GM12874 (cell line): ENCODE data around the gene ARHGEF9.

Experiments
- TF ChIP-seq, protein P1 (sequence below): IDR thresholded peaks from 2 replicates; pipeline ENCODE4 v1.5.1; 2011; ENCODE audit warnings: low read depth, mild to moderate bottlenecking, control low read depth, low read length, moderate library complexity; ENCODE audit not compliant: insufficient read depth

Gene ARHGEF9

DNA sequence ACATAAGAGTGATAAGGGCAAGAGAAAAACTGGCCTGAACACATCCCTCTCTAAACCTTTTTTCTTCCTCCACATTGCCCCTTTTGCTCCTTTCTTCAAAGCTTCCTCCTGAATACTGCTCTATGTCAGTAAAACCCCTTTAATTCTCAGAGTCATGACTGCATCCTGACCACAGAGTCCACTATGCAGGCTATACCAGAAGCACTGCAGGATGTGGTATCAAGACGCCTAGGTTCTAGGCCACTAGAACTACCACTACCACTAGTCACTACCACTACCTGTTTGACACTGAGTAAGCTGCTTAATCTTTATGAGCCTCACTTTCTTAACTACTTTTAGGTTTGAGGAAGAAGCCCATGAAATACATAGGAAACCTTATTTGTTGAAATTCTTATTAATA is 38.7 kb downstream of the ARHGEF9 start:
- TF ChIP-seq, protein P1, sequence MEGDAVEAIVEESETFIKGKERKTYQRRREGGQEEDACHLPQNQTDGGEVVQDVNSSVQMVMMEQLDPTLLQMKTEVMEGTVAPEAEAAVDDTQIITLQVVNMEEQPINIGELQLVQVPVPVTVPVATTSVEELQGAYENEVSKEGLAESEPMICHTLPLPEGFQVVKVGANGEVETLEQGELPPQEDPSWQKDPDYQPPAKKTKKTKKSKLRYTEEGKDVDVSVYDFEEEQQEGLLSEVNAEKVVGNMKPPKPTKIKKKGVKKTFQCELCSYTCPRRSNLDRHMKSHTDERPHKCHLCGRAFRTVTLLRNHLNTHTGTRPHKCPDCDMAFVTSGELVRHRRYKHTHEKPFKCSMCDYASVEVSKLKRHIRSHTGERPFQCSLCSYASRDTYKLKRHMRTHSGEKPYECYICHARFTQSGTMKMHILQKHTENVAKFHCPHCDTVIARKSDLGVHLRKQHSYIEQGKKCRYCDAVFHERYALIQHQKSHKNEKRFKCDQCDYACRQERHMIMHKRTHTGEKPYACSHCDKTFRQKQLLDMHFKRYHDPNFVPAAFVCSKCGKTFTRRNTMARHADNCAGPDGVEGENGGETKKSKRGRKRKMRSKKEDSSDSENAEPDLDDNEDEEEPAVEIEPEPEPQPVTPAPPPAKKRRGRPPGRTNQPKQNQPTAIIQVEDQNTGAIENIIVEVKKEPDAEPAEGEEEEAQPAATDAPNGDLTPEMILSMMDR: no peak

DNA sequence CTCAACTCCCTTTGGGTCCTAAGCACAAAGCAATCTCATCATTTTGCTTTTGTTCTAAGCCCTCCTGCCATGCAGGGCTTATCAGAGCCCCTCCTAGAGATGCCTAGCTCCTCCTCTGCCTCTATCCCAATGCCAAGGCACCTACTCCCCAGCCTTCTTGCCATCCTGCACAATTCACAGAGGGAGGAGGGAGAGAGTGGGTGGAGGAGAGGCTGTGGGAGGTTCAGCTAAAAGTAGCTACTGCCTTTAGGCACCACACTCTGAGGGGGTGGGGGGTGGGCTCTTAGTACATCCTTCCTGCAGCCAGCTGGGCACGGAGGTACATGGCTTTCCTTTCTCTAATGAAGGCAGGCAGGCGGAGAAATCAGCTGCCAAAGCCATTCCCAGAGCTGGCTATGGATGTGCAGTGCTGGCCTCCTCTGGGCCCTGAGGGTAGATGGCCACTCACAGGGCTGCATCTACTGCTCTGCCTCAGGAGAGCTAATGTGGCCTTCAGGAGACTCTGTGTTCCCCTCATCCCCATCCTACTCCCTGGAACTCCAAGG is 40.1 kb downstream of the ARHGEF9 start:
- TF ChIP-seq, protein P1: no peak

DNA sequence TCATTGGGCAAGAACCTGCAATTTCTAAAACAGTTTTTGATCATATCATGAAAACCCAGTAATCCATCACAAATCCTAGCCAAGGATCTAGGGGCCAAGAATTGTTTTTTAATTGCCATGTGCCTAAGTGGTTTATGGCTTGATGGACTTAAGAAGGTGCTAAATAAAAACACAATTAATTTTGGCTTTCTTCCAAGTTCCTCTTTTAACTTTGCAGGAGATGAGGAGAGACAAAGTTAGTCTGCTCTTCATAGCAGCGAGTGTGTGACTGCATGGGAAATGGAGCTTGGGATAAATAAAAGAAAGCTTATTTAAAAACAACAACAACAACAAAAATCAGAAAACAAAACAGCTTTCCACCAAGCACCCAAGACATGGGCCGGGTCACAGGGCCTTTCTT is 41.4 kb downstream of the ARHGEF9 start:
- TF ChIP-seq, protein P1: no peak

DNA sequence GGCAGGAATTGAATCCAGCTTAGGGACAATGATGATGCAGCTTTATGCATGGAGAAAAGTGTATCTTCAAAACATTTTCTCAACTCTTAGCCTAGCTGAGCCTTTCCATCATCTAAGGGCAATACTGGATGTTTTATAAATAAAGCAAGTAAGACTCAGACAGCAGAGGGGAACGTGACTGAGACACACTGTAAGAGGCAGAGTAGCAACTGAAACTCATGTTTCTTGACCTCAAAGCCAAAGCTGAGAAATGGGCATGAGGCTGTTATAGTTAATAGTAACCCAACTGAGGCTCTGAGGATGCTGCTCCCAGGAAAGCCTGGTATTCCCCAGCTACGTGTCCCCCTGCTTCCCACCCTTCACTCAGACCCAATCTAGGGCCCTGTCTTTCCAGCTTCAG is 44.6 kb downstream of the ARHGEF9 start:
- TF ChIP-seq, protein P1: no peak

DNA sequence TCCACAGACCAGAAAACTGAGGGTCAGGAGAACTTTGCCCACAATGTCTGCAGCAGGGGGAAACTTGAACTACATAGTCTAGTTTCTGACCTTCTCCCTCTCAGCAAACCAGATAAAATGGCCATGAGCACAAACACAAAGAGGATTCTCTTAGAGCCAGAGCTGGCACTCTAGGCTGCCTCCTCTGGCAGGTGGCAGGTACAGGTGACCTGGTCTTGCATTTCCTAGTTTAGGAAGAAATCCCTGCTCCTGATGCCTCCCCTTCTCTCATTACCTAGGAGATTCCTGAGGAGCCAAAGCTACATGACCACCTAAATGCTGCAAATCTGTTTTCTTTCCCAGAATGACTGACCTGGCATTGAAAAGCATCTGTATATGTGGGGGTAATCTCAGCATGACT is 45.1 kb downstream of the ARHGEF9 start:
- TF ChIP-seq, protein P1: no peak

DNA sequence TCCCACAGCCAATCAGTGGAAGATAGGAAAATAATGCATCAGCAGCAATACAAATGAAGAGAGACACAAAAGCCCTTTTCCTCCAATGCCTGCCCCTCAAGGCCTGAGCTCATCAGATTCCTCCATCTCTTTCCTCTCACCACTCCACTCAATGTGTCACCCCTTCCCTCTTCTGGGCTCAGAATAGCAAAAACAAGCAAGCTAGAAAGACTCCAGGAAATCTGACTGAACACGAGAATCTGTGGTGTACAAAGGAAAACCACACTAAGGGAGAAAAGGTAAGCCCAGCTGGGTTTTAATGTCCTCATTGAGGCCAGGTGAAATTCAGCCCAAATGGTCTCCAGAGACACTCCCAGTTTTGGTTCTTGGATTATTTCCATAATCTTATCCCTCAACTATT is 46.3 kb downstream of the ARHGEF9 start:
- TF ChIP-seq, protein P1: no peak

DNA sequence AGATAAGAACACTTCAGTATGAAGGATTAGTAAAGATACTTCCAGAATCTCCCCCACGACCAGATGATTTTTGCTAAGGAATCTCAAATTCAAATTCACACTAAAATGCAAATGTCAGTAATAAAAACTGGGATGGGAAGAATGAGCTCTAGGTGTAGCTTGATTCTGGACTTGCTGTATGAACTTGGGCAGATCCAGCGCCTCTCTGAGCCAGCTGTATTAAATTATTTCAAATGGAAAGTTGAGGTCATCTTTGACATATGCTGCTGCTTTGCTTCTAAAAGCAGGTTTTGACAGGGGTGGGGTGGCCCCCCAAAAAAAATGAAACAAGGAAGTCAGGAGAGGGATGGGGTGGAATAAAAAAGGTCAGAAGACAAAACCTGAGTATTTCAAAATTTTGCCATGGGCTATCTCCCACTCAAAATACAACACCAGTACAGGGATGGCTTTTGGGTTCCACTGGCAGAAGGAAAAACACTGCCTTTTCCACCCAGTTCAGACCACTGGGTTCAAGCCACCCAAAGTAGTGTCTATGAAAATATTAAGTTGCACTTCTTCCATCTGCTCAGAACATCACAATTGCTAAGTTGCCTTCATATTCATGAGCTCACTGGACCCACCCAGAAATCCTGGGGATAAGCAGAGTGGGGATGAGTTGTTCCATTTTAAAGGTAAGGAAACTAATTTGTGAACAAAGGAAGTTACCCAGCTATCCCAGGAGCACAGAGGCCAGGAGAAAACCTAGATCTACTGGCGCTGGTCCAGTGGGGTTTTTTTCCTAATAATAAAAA is 47.7 kb downstream of the ARHGEF9 start:
- TF ChIP-seq, protein P1: no peak
